ENCODE data around the gene SYT12. TPM values are rescaled to one million over a fixed set of nuclear protein-coding genes. Genes with fewer than 3 reads are reported as not detected.
A peak's percentile ranks its signal among the peaks of the same experiment; 100 is the strongest.

SYT12 gene
- total RNA-seq, 1 experiment from 2014 or later: 1.9 TPM

DNA sequence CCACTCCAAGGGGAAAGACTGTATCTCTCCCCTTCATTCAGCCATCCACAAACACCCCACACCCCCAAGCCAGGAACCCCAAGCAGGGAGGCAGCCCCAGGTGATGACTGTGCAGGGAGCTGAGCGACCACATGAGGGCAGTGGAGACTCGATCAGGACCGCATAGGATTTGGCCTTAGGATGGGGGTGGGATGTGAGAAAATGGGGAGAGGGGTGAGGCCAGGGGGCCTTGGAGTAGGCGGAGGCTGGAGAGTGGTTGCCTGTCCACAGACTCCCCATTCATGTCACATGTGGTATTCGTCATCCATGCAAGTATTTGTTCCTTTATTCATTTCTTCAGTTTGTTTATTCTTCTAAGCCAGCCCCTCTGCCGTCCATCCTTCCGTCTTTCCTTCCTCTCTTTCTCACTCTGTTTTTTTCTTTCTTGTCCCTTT is 31.0 kb downstream of the SYT12 start:
- no peaks in the 10 kb centered on the region for H3K9me3 Mint-ChIP-seq
- no peaks in the 10 kb centered on the region; the same call in 1 of the 2 replicates for H3K4me1 ChIP-seq (ENCODE audit: insufficient read depth, low read length)
- H3K27ac ChIP-seq (ENCODE audit: insufficient read length, low read depth, low read length): no peak overlapping the region
- H3K9me3 ChIP-seq (ENCODE audit: control insufficient read depth, low read depth, low read length): no peaks in the 10 kb centered on the region
- no peak overlapping the region for H3K9ac ChIP-seq (ENCODE audit: extremely low read depth, insufficient read length, low read length)
- no peak overlapping the region for H2BK20ac ChIP-seq (ENCODE audit: low read depth, low read length, poor library complexity, severe bottlenecking)
- H3K79me1 ChIP-seq (ENCODE audit: insufficient read depth, low read depth, low read length, poor library complexity, severe bottlenecking): no peaks in the 10 kb centered on the region
- H3K4me1 Mint-ChIP-seq: peaks cover 20 to 43% of the 10 kb centered on the region in 2 experiments
- no peak overlapping the region for H2BK12ac ChIP-seq (ENCODE audit: insufficient read length, low read depth, low read length)
- H3T11ph ChIP-seq (ENCODE audit: low read length): no peak overlapping the region
- no peaks in the 10 kb centered on the region for H3K79me2 ChIP-seq (ENCODE audit: insufficient read depth, low read length)
- TF ChIP-seq, protein P1, sequence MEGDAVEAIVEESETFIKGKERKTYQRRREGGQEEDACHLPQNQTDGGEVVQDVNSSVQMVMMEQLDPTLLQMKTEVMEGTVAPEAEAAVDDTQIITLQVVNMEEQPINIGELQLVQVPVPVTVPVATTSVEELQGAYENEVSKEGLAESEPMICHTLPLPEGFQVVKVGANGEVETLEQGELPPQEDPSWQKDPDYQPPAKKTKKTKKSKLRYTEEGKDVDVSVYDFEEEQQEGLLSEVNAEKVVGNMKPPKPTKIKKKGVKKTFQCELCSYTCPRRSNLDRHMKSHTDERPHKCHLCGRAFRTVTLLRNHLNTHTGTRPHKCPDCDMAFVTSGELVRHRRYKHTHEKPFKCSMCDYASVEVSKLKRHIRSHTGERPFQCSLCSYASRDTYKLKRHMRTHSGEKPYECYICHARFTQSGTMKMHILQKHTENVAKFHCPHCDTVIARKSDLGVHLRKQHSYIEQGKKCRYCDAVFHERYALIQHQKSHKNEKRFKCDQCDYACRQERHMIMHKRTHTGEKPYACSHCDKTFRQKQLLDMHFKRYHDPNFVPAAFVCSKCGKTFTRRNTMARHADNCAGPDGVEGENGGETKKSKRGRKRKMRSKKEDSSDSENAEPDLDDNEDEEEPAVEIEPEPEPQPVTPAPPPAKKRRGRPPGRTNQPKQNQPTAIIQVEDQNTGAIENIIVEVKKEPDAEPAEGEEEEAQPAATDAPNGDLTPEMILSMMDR (conservative IDR thresholded peaks at IDR 0.05): peak; percentile 84
- no peak overlapping the region for H3K56ac ChIP-seq (ENCODE audit: insufficient read length, low read depth, low read length)
- H3K23ac ChIP-seq (ENCODE audit: insufficient read length, low read depth, low read length): no peak overlapping the region
- no peak overlapping the region for H2AK5ac ChIP-seq (ENCODE audit: insufficient read length, low read length)
- DNase-seq: peak; percentile 74
- no peak overlapping the region for H2BK120ac ChIP-seq (ENCODE audit: low read depth, low read length, poor library complexity, severe bottlenecking)
- 0 out of 7 replicates have a peak overlapping the region, but pooled peaks of 1 of the 3 experiments have one; percentile 12 for H3K27ac Mint-ChIP-seq
- no peak overlapping the region for H3K4ac ChIP-seq (ENCODE audit: low read depth, low read length)
- no peaks in the 10 kb centered on the region; the same call in none of the 2 replicates for H3K27me3 Mint-ChIP-seq (ENCODE audit: low read depth)
- H3K4me3 Mint-ChIP-seq: peak overlapping the region in 1 of 2 experiments; percentile 1; a peak in 2 of 5 replicates
- no CpG with 5 or more reads among the region's 7 CpGs for WGBS (ENCODE audit: extremely low coverage, insufficient read length, low lambda C conversion rate)
- no peaks in the 10 kb centered on the region for H3K27me3 ChIP-seq (ENCODE audit: insufficient read depth, low read length)
- no peak overlapping the region for H2BK15ac ChIP-seq (ENCODE audit: low read depth, low read length)
- H4K91ac ChIP-seq (ENCODE audit: insufficient read length, low read depth, low read length): no peak overlapping the region
- no peak overlapping the region for H4K5ac ChIP-seq (ENCODE audit: insufficient read length, low read depth, low read length)
- H3K14ac ChIP-seq (ENCODE audit: insufficient read depth, low read length): no peak overlapping the region
- no peak overlapping the region for H4K8ac ChIP-seq (replicated peaks; ENCODE audit: insufficient read length, low read depth, low read length)
- H3K18ac ChIP-seq (ENCODE audit: insufficient read length, low read depth, low read length): no peak overlapping the region
- peaks cover 4% of the 10 kb centered on the region for H3K23me2 ChIP-seq (ENCODE audit: insufficient read length, low read depth, low read length, poor library complexity, severe bottlenecking)
- H3K4me2 ChIP-seq (ENCODE audit: insufficient read depth, insufficient read length, low read length): no peak overlapping the region
- no peaks in the 10 kb centered on the region for H3K36me3 Mint-ChIP-seq (ENCODE audit: insufficient read depth in 1 of 3, low read depth in 3 of 3)
- peaks cover 3% of the 10 kb centered on the region for H4K20me1 ChIP-seq (ENCODE audit: control insufficient read depth, insufficient read depth, insufficient read length)
- H2BK5ac ChIP-seq (ENCODE audit: insufficient read length, low read length): no peak overlapping the region
- H2AFZ ChIP-seq (ENCODE audit: low read length): no peak overlapping the region
